Right atrium auricular region (tissue), 2 donors: ENCODE data around the gene PYY. TPM values are rescaled to one million over a fixed set of nuclear protein-coding genes. Genes with fewer than 3 reads are reported as not detected.

Experiments used
- DNase-seq: peaks from one replicate; pipeline ENCODE4 v3.0.0-alpha.2; 2019; ENCODE audit warnings: low spot score
- H3K27ac ChIP-seq, 2 donors: fragments of 200-600 bp; sonication (generic); 1 replicate in 1 of 2; 2 replicates in 1 of 2; pipeline ENCODE4 v1.5.1; 2016 to 2019
- H3K27me3 ChIP-seq, 2 donors: fragments of 200-600 bp; sonication (generic); one replicate each; pipeline versions ENCODE4 v1.5.1 to v1.6.0; 2017 to 2019
- H3K36me3 ChIP-seq: fragments of 200-600 bp; sonication (generic); one replicate; pipeline ENCODE4 v1.5.1; 2016
- H3K4me1 ChIP-seq, 2 donors: fragments of 200-600 bp; sonication (generic); one replicate each; pipeline versions ENCODE4 v1.5.1 to v1.6.0; 2017 to 2019
- H3K4me3 ChIP-seq, 2 donors: fragments of 200-600 bp; sonication (generic); 1 replicate in 1 of 2; 2 replicates in 1 of 2; pipeline ENCODE4 v1.5.1; 2017 to 2019; ENCODE audit warnings: mild to moderate bottlenecking in 1 of 2, moderate library complexity in 1 of 2
- H3K9me3 ChIP-seq, 2 donors: fragments of 200-600 bp; sonication (generic); one replicate each; pipeline ENCODE4 v1.5.1; 2019
- CTCF ChIP-seq, 2 donors: fragments of 200-600 bp; sonication (generic); IDR thresholded peaks; one replicate each; pipeline ENCODE4 v1.5.1; 2019; ENCODE audit warnings: antibody characterized with exemption in 2 of 2
- total RNA-seq, 2 donors: library from RNA; depleted of rRNA; stranded (reverse); fragments of >200 nt; gene quantifications; one replicate each; pipeline ENCODE4 v1.1.0, GENCODE V29; 2016

The PYY gene
- total RNA-seq, 2 donors from 2014 or later: not detected

- Histone ChIP-seq H3K4me1 (peaks cover 0 to 11% of the 10 kb centered on the region in 2 donors), H3K27me3 (no peaks in the 10 kb centered on the region)
- no peak for TF ChIP-seq CTCF (IDR thresholded peaks at IDR 0.05)
Observed at GRCh38 chr17:43988301-43988700, 34.6 kb upstream of the PYY start.

DNA sequence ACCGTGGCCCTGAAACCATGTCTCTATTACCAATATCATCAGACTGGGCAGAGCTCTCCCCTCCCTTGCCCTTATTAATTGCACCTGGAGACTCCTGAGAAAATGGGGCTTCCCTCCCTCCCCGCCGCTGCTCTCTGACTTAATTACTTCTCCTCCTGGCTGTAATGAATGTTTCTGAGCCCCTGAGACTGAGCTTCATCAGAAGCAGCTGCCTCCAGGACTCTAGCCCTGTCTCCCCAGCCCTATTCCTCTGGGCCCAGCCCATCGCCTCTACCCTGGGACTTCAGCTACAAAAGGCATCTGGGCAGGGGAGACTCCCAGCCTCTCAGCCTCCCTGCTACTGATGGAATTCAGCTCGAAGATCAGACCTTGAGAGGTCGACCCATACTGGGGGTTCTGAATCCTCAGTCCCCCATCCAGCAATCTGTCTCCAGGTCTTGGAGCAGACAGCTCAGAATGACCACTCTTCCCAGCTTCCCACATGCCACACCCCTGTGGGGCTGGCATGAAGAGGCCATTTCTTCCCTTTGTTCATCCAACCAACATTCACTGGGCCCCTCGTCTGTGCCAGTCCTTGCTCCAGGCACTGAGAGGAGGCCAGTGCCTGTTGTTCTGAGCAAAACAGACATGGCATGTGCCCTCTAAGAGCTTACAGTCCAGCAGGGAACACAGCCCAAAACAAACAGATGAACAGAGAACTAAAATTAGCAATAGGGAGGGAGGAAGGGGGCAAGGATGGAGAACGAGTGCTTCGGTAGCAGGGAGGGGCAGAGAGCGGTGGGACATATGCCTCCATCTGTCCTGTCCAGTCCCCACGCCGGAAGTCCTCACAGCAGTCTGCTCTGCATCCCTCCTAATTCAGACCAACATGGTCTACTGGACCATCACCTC lies 33.6 kb upstream of the PYY start:
- peak overlapping the region in 1 of 2 donors; percentile 4 for H3K27ac ChIP-seq
- no peaks in the 10 kb centered on the region for H3K9me3 ChIP-seq
- H3K36me3 ChIP-seq: no peaks in the 10 kb centered on the region
- no peaks in the 10 kb centered on the region for H3K27me3 ChIP-seq
- H3K4me3 ChIP-seq: no peak overlapping the region
- TF ChIP-seq CTCF (IDR thresholded peaks at IDR 0.05): no peak
- no peak for DNase-seq
- H3K4me1 ChIP-seq: peaks cover 0 to 12% of the 10 kb centered on the region in 2 donors

More at GRCh38 chr17:43988301-43988700, 34.6 kb upstream of the PYY start:
- Histone ChIP-seq H3K4me3 (no peak overlapping the region), H3K9me3 (no peaks in the 10 kb centered on the region), H3K27ac (no peak overlapping the region), H3K36me3 (no peaks in the 10 kb centered on the region)
- DNase-seq: no peak

GRCh38 chr17:43986225-43986981 lies 32.7 kb upstream of the PYY start:
- TF ChIP-seq CTCF (IDR thresholded peaks at IDR 0.05): no peak
- peak overlapping the region in 1 of 2 donors; percentile 4 for H3K27ac ChIP-seq

DNA sequence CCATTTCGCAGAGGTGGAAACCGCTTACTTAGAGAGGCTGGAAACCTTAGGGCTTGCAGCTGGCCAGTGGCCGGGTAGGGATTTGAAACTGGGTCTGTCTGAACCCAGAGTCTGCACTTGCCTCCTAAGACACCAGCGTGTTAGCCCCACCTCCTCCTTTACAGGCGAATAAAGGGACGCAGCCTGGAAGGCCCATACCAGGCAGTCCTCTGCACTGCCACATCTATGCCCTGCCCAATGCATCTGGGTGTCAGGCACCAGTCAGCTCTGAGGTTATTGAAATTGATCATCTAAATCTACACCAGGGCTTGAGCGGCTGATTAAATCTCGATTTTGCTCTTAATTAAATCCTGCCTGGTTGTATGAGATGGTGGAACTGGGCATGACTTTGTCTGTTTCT lies 30.8 kb upstream of the PYY start:
- H3K4me3 ChIP-seq: peak overlapping the region in 1 of 2 donors; percentile 55
- H3K4me1 ChIP-seq: peaks cover 0 to 12% of the 10 kb centered on the region in 2 donors
- H3K27me3 ChIP-seq: no peaks in the 10 kb centered on the region
- no peak for DNase-seq
- no peaks in the 10 kb centered on the region for H3K9me3 ChIP-seq
- no peak overlapping the region for H3K27ac ChIP-seq
- no peaks in the 10 kb centered on the region for H3K36me3 ChIP-seq
- no peak for TF ChIP-seq CTCF (IDR thresholded peaks at IDR 0.05)

More at GRCh38 chr17:43986225-43986981, 32.7 kb upstream of the PYY start:
- no peaks in the 10 kb centered on the region for H3K27me3 ChIP-seq
- H3K9me3 ChIP-seq: no peaks in the 10 kb centered on the region
- no peak for DNase-seq
- peaks cover 0 to 12% of the 10 kb centered on the region in 2 donors for H3K4me1 ChIP-seq
- no peak overlapping the region for H3K4me3 ChIP-seq
- no peaks in the 10 kb centered on the region for H3K36me3 ChIP-seq

DNA sequence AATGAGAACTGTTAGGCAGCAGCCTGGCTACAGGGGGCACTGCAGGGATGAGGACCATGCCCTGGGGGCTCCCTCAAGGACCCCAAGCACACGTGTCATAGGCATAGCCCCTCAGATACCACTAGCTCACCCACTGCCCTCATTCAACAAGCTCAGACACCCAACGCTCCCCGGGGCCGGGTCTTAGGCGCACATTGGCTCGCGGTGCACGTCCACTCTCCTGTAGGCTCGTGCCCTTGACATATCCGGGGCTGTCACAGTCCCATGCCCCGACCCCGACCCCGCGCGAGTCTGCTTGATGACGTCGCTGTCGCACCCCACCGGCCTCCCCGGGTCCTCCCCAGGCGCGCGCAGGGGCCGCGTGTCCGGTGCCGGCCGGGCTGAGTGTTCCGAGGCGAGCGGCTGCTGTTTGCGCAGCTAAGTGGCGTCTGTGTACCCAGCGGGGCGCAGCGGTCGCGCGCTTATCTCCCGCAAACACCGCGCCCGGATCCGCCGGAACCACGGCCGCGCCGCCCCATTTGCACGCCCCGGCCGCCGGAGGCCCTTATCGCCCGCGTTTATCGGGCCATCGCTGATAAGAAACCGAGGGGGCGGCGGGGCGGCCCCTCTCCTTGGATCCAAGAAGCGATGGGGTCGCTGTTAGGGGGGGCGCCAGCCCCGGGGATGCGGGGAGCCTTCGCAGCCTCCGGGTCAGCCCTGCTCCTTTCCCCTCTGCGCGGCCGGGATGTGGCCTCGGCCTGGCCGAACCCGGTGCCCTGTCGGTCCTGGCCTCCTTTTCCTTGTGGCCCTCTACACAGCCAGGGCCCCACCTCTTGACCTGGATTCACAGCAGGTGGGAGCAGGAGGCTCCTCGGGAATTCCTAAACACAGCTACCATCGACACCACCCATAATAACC lies 30.0 kb upstream of the PYY start:
- TF ChIP-seq CTCF (IDR thresholded peaks at IDR 0.05): no peak
- peak overlapping the region; percentile 33 to 55 for H3K4me3 ChIP-seq
- no peaks in the 10 kb centered on the region for H3K9me3 ChIP-seq
- no peaks in the 10 kb centered on the region for H3K36me3 ChIP-seq
- no peak overlapping the region for H3K27ac ChIP-seq
- H3K4me1 ChIP-seq: peaks cover 0 to 12% of the 10 kb centered on the region in 2 donors
- DNase-seq: no peak
- no peaks in the 10 kb centered on the region for H3K27me3 ChIP-seq
